GM12878 (cell line): Measurements from ENCODE around the gene PALLD. TPM values are rescaled to one million over a fixed set of nuclear protein-coding genes. Genes with fewer than 3 reads are reported as not detected.

Experiments
- ATAC-seq: fragments of 200-7000 bp; cut with Tn5 transposase; 3 replicates; pipeline ENCODE4 v1.9.1; 2020; ENCODE audit warnings: mild to moderate bottlenecking, moderate library complexity
- BruUV-seq: library from RNA; stranded (reverse); fragments of 400-500 nt; replicated peaks from 2 replicates; lab custom pipeline; 2021; lab: Mats Ljungman, UMichigan
- CTCF ChIA-PET: fragments of 300-600 bp; sonication (Branson Sonifier 250); formaldehyde crosslinking; extraction: SDS; loops from one replicate; lab custom pipeline; 2021; ENCODE audit warnings: inconsistent platforms; lab: Yijun Ruan, JAX
- POLR2A ChIA-PET: fragments of 350-600 bp; formaldehyde crosslinking; extraction: SDS; loops from one replicate; lab custom pipeline; 2021; ENCODE audit warnings: inconsistent platforms; lab: Charles Lee
- RAD21 ChIA-PET: fragments of 300-600 bp; sonication (Branson Sonifier 250); formaldehyde crosslinking; loops from one replicate; lab custom pipeline; 2023; ENCODE audit warnings: antibody characterized with exemption; ENCODE audit not compliant: unreplicated experiment; lab: Charles Lee
- SMC1A ChIA-PET: fragments of 300-600 bp; sonication (Branson Sonifier 250); formaldehyde crosslinking; loops from one replicate; lab custom pipeline; 2023; ENCODE audit not compliant: unreplicated experiment, uncharacterized antibody; lab: Charles Lee
- DNase-seq: peaks from one replicate; pipeline ENCODE4 v3.0.0-alpha.2; 2011; ENCODE audit warnings: low read depth, low spot score
- FAIRE-seq: peaks from 3 replicates; lab custom pipeline; 2011; peaks lifted over from hg19 to GRCh38; lab: Jason Lieb, UNC
- H2AFZ ChIP-seq: 2 replicates; pipeline ENCODE4 v1.6.0; 2011; ENCODE audit warnings: low read depth, low read length, control low read depth; ENCODE audit not compliant: control insufficient read depth
- H3K27ac ChIP-seq: 2 replicates; pipeline ENCODE4 v1.5.1; 2011; ENCODE audit warnings: control low read depth; ENCODE audit not compliant: control insufficient read depth, insufficient read depth
- H3K27me3 ChIP-seq, 2 experiments: replicated peaks in 1 of 2; 2 replicates each; pipeline versions ENCODE4 v1.6.0 to v1.6.1; 2011; ENCODE audit warnings: low read length in 1 of 2; ENCODE audit not compliant: control insufficient read depth in 2 of 2, insufficient read depth in 2 of 2
- H3K36me3 ChIP-seq, 2 experiments: 2 replicates each; pipeline ENCODE4 v1.5.1; 2011; ENCODE audit warnings: low read length in 1 of 2; ENCODE audit not compliant: control insufficient read depth in 2 of 2, insufficient read depth in 2 of 2
- H3K4me1 ChIP-seq: 2 replicates; pipeline ENCODE4 v1.6.1; 2011; ENCODE audit warnings: mild to moderate bottlenecking, low read length, moderate library complexity, mixed read lengths; ENCODE audit not compliant: control insufficient read depth, insufficient read depth
- H3K4me2 ChIP-seq: 2 replicates; pipeline ENCODE4 v1.6.0; 2011; ENCODE audit warnings: control low read depth; ENCODE audit not compliant: control insufficient read depth, insufficient read depth
- H3K4me3 ChIP-seq: fragments of 200-600 bp; sonication (generic); 2 replicates; pipeline ENCODE4 v1.5.1; 2016
- H3K79me2 ChIP-seq: 2 replicates; pipeline ENCODE4 v1.6.0; 2011; ENCODE audit warnings: low read length; ENCODE audit not compliant: control insufficient read depth, insufficient read depth
- H3K9ac ChIP-seq: 2 replicates; pipeline ENCODE4 v1.8.0; 2011; ENCODE audit warnings: low read length, control low read depth, mixed read lengths; ENCODE audit not compliant: control insufficient read depth, insufficient read depth
- H3K9me3 ChIP-seq: replicated peaks from 3 replicates; pipeline ENCODE4 v1.5.1; 2011; ENCODE audit warnings: mild to moderate bottlenecking, low read length; ENCODE audit not compliant: control insufficient read depth, insufficient read depth
- H4K20me1 ChIP-seq: 2 replicates; pipeline ENCODE4 v1.6.0; 2011; ENCODE audit not compliant: control insufficient read depth, insufficient read depth
- BHLHE40 ChIP-seq, 2 experiments: fragments of 450-650 bp in 1 of 2; IDR thresholded peaks; 2 replicates each; pipeline ENCODE4 v1.6.1; 2011 to 2017; ENCODE audit warnings: low read depth in 2 of 2, borderline replicate concordance in 1 of 2, improper control_type of control experiment in 1 of 2, low read length in 1 of 2, mild to moderate bottlenecking in 1 of 2
- CBX5 ChIP-seq: sonication (generic); IDR thresholded peaks from 2 replicates; pipeline ENCODE4 v1.6.1; 2016; ENCODE audit warnings: low read depth, moderate library complexity, mild to moderate bottlenecking, inconsistent platforms
- ESRRA ChIP-seq: IDR thresholded peaks from 2 replicates; pipeline ENCODE4 v1.6.1; 2012; ENCODE audit warnings: mild to moderate bottlenecking, low read length, improper control_type of control experiment
- HCFC1 ChIP-seq: fragments of 150-350 bp; IDR thresholded peaks from 2 replicates; pipeline ENCODE4 v1.6.1; 2014; ENCODE audit warnings: low read length
- HDAC6 ChIP-seq: fragments of 200-600 bp; sonication (generic); IDR thresholded peaks from one replicate; pipeline ENCODE4 v1.8.0; 2017; ENCODE audit warnings: antibody characterized with exemption; ENCODE audit not compliant: unreplicated experiment
- IKZF1 ChIP-seq: fragments of 450-650 bp; conservative IDR thresholded peaks from 2 replicates; pipeline ENCODE4 v1.6.1; 2017; ENCODE audit warnings: antibody characterized with exemption, mild to moderate bottlenecking
- MEF2A ChIP-seq: IDR thresholded peaks from 2 replicates; pipeline ENCODE4 v1.6.1; 2011; ENCODE audit warnings: low read depth, mild to moderate bottlenecking, low read length, moderate library complexity; ENCODE audit not compliant: insufficient read depth
- MYC ChIP-seq: IDR thresholded peaks from 2 replicates; pipeline ENCODE4 v1.6.1; 2011; ENCODE audit warnings: mild to moderate bottlenecking, low read length, moderate library complexity, inconsistent platforms; ENCODE audit not compliant: insufficient read depth, insufficient replicate concordance, insufficient read length, severe bottlenecking
- NFIC ChIP-seq: IDR thresholded peaks from 2 replicates; pipeline ENCODE4 v1.6.1; 2012; ENCODE audit warnings: low read depth, mild to moderate bottlenecking, inconsistent platforms, low read length, moderate library complexity
- SMAD5 ChIP-seq: IDR thresholded peaks from 2 replicates; pipeline ENCODE4 v1.6.1; 2016; ENCODE audit warnings: antibody characterized with exemption, low read depth
- WGBS: methylation state at CpG from one replicate; pipeline ENCODE4 v1.1.6; 2016; ENCODE audit warnings: low lambda C conversion rate; ENCODE audit not compliant: insufficient replicate concordance, insufficient coverage; ENCODE audit errors: missing lambda C conversion rate; 5-methylcytosine and 5-hydroxymethylcytosine counted together
- in situ Hi-C: fragments of 300-500 bp; cut with MboI; formaldehyde crosslinking; loops from 9 replicates; pipeline ENCODE4 v1.14.3; 2018; ENCODE audit warnings: mixed read lengths
- intact Hi-C: fragments of 100-400 bp; cut with micrococcal nuclease; formaldehyde crosslinking; loops from one replicate; pipeline ENCODE4 v1.14.2; 2022; ENCODE audit not compliant: unreplicated experiment
- polyA plus RNA-seq, 11 experiments: library from polyadenylated mRNA; depleted of rRNA in 4 of 11; unstranded in 6 of 11; stranded (reverse) in 5 of 11; fragments of >200 nt; fragmentation: Nextera tagmentation in 4 of 11; fragmentation: Illumina TruSeq in 1 of 11; extraction: Ambion mirVana in 4 of 11; extraction: Trizol in 1 of 11; gene quantifications; 1 replicate in 1 of 11; 2 replicates in 10 of 11; pipeline versions ENCODE4 v1.2.1 to v1.2.3, GENCODE V29; 2011 to 2016; ENCODE audit warnings: inconsistent platforms in 2 of 11, missing spikeins in 2 of 11, low read depth in 1 of 11
- total RNA-seq, 4 experiments: library from RNA; depleted of rRNA in 3 of 4; stranded (reverse); fragments of >200 nt in 3 of 4; fragmentation: Illumina TruSeq in 1 of 4; extraction: Trizol in 1 of 4; gene quantifications; 2 replicates each; pipeline versions ENCODE4 v1.2.1 to v1.2.3, GENCODE V29; 2013 to 2021
- TF ChIP-seq, protein P1 (sequence below): fragments of 450-650 bp; IDR thresholded peaks from 2 replicates; pipeline ENCODE4 v1.6.1; 2016; ENCODE audit warnings: mild to moderate bottlenecking, moderate library complexity, borderline replicate concordance
- TF ChIP-seq, protein P2 (sequence below): IDR thresholded peaks from 2 replicates; pipeline ENCODE4 v1.6.1; 2011; ENCODE audit warnings: low read depth, mild to moderate bottlenecking, low read length, moderate library complexity, borderline replicate concordance; ENCODE audit errors: extremely low read depth

PALLD gene
- total and polyA plus RNA-seq, 10 of the 15 experiments (the other 5 are each of a cell fraction or from before 2014, with no cell fraction given): 1.0 to 7.7 (median 1.7) TPM

DNA sequence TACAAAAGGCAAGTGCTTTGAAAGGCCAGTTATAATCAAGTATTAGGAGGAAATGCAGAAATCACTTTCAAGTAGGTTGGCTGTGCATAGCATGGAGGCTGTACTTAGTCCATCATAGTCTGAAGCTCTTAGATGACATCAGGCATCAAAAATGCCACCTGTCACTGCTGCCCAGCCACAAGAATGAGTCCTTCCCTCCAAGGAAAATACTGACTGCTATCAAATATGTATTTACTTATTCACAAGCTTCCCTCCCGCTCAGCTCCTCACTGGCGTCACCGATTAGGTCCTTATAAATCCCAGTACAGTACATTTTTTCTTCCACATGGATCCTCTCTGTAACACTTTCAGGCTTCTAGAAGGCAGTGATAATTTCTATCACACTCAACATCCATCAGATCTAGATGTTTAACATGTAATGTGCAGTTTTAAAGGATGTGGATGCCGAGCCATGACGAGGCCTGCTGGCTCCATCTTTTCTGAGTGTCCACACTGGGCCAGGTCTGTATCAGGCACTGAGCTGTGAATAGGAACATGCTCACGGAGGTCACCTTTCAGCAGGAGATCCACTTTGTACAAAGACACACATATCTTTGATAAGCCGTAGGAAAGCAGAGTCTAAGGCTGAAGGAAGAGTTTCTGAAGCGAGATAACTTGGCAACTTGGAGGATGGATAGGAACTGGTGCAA, 121.9 kb downstream of the PALLD start:
- Histone ChIP-seq H3K79me2 (no peaks in the 10 kb centered on the region), H4K20me1 (no peaks in the 10 kb centered on the region), H3K4me1 (no peaks in the 10 kb centered on the region), H3K9me3 (no peaks in the 10 kb centered on the region), H3K4me2 (no peak overlapping the region), H2AFZ (no peak overlapping the region), H3K9ac (no peak overlapping the region), H3K36me3 (no peaks in the 10 kb centered on the region), H3K4me3 (no peak overlapping the region), H3K27me3 (peaks cover 0 to 2% of the 10 kb centered on the region in 2 experiments; a peak in 2 of 4 replicates), H3K27ac (no peak overlapping the region)
- in situ Hi-C loops (no loop called here), intact Hi-C loops (no loop called here)
- DNase-seq: no peak
- ATAC-seq: no peak
- SMC1A ChIA-PET: interaction anchor here (1.3 to 1.5 kb wide), 2 partner anchors 15 to 21 kb away, joined by 3 to 5 read pairs; no protein-coding TSS in a partner anchor
- POLR2A ChIA-PET: no interaction called here
- CTCF ChIA-PET: no interaction called here
- no peak for FAIRE-seq
- BruUV-seq: no TSS peak
- TF ChIP-seq ESRRA: no peak
- TF ChIP-seq MYC: no peak
- WGBS: 53% methylated on average over 8 of the region's 8 CpGs
- RAD21 ChIA-PET: no interaction called here

DNA sequence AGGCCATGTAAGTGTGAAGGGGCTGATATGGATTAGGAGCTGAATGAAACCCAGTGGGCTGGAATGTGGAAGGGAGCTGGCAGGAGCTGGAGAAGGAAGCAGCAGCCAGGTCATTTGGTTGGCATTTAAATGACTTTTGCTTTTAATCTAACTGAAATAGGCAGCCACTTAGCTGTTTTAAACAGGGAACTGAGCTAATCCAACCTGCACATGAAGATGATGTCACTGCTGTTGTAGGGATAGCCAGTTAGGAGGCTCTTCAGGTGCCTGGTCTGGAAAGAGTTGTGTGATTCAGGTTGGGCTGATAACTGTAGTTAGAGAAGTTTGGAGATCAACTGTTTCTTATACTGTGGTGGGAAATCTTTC, 122.4 kb downstream of the PALLD start:
- in situ Hi-C loops: no loop called here
- ChIA-PET RAD21 (no interaction called here), SMC1A (interaction anchor here (1.3 to 1.5 kb wide), 2 partner anchors 14 to 21 kb away, joined by 3 to 5 read pairs; no protein-coding TSS in a partner anchor), POLR2A (no interaction called here), CTCF (interaction anchor here (0.8 kb wide), 1 partner anchor 28 kb away, joined by 3 read pairs; no protein-coding TSS in a partner anchor)
- Histone ChIP-seq H3K9ac (no peak overlapping the region), H3K36me3 (no peaks in the 10 kb centered on the region), H3K4me2 (no peak overlapping the region), H3K9me3 (no peaks in the 10 kb centered on the region), H3K4me1 (no peaks in the 10 kb centered on the region), H3K27ac (no peak overlapping the region), H3K27me3 (peaks cover 0 to 2% of the 10 kb centered on the region in 2 experiments; a peak in 2 of 4 replicates), H2AFZ (no peak overlapping the region), H3K4me3 (no peak overlapping the region), H4K20me1 (no peaks in the 10 kb centered on the region), H3K79me2 (no peaks in the 10 kb centered on the region)
- no TSS peak for BruUV-seq
- intact Hi-C loops: no loop called here
- no peak for ATAC-seq
- no peak for FAIRE-seq
- DNase-seq: no peak
- TF ChIP-seq BHLHE40 (IDR thresholded peaks at IDR 0.05; ENCODE audit: borderline replicate concordance in 1 of 2, low read depth in 2 of 2, low read length in 1 of 2) (no peak), HCFC1 (no peak), NFIC (no peak), HDAC6 (no peak), MYC (no peak), CBX5 (no peak), IKZF1 (no peak), SMAD5 (no peak), MEF2A (no peak)
- TF ChIP-seq, protein P1, sequence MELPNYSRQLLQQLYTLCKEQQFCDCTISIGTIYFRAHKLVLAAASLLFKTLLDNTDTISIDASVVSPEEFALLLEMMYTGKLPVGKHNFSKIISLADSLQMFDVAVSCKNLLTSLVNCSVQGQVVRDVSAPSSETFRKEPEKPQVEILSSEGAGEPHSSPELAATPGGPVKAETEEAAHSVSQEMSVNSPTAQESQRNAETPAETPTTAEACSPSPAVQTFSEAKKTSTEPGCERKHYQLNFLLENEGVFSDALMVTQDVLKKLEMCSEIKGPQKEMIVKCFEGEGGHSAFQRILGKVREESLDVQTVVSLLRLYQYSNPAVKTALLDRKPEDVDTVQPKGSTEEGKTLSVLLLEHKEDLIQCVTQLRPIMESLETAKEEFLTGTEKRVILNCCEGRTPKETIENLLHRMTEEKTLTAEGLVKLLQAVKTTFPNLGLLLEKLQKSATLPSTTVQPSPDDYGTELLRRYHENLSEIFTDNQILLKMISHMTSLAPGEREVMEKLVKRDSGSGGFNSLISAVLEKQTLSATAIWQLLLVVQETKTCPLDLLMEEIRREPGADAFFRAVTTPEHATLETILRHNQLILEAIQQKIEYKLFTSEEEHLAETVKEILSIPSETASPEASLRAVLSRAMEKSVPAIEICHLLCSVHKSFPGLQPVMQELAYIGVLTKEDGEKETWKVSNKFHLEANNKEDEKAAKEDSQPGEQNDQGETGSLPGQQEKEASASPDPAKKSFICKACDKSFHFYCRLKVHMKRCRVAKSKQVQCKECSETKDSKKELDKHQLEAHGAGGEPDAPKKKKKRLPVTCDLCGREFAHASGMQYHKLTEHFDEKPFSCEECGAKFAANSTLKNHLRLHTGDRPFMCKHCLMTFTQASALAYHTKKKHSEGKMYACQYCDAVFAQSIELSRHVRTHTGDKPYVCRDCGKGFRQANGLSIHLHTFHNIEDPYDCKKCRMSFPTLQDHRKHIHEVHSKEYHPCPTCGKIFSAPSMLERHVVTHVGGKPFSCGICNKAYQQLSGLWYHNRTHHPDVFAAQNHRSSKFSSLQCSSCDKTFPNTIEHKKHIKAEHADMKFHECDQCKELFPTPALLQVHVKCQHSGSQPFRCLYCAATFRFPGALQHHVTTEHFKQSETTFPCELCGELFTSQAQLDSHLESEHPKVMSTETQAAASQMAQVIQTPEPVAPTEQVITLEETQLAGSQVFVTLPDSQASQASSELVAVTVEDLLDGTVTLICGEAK: no peak
- TF ChIP-seq, protein P2, sequence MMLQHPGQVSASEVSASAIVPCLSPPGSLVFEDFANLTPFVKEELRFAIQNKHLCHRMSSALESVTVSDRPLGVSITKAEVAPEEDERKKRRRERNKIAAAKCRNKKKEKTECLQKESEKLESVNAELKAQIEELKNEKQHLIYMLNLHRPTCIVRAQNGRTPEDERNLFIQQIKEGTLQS: no peak
